ENCODE data around the gene NXPH4.

DNA sequence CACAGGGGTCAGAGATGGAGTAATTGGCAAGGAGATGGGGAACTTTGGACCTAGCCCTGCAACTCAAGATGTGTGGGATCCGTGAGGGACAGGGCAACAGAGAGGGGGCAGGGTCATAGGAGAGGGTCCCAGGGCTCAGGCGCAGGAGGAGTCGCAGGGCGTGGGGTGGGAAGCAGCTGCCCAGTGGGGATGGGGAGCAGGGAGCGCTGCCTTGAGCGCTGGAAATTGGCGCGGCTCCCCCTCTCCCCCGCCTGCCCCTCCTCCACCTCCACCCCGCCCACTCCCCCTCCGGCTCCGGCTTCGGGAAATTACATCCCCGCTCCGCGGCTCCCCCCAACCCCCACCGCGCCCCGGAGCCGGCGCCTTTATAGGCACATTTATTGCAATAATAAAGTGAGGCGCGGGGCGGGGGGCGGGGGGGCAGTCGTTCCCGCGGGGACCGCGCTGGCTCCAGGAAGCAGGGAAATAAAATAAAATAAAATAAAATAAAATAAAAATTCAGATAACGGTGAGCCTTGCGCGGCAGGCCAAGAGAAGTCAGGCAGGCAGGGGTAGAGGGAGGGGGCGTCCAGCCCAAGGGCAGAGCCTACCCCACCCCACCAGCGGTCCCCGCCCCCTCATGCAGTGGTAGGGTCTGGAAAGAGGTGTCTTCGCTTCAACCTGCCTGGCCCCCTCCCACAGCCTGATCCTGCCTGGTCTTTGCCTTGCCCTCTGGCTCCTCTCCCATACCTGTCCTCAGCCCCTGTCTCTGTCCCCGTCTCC is 3.6 kb downstream of the NXPH4 start:
- TF ChIP-seq, protein P1, sequence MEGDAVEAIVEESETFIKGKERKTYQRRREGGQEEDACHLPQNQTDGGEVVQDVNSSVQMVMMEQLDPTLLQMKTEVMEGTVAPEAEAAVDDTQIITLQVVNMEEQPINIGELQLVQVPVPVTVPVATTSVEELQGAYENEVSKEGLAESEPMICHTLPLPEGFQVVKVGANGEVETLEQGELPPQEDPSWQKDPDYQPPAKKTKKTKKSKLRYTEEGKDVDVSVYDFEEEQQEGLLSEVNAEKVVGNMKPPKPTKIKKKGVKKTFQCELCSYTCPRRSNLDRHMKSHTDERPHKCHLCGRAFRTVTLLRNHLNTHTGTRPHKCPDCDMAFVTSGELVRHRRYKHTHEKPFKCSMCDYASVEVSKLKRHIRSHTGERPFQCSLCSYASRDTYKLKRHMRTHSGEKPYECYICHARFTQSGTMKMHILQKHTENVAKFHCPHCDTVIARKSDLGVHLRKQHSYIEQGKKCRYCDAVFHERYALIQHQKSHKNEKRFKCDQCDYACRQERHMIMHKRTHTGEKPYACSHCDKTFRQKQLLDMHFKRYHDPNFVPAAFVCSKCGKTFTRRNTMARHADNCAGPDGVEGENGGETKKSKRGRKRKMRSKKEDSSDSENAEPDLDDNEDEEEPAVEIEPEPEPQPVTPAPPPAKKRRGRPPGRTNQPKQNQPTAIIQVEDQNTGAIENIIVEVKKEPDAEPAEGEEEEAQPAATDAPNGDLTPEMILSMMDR (IDR thresholded peaks at IDR 0.05), result no peak
- no peak for TF ChIP-seq POLR2A (IDR thresholded peaks at IDR 0.05)

Data from right lobe of liver (tissue), 4 donors.